GM19438 (cell line): Measurements from ENCODE around the gene PKP4.

ENCODE experiments used
- ATAC-seq: cut with Tn5 transposase; IDR thresholded peaks from one replicate; pipeline ENCODE4 v1.9.1; 2021; ENCODE audit warnings: low read depth; ENCODE audit not compliant: unreplicated experiment

PKP4 gene

DNA sequence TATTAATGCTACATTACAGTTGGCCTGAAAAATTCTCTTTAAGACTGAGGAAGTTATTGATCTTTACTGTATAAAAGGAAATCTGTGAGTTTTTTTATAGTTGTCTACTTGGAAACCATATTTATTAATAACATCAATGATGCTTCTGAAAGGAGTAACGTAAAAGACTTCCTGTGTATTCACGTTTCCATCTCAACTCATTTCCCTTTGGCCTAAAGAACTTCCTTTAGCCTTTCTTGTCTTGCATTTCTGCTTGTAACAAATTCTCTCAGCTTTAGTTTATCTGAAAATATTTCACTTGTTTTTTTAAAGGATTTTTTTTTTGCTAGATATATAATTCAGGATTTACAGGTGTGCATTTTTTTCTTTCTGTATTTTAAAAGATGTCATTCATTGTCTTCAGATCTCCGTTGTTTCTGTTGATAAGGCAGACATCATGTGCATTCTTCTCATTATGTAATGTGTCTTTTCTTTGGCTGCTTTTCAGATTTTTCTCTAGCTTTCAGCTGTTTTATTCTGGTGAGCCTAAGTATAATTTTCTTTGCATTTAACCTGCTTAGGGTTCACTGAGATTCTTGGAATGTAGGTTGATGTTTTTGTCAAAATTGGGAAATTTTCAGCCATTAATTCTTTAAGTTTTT, 179.3 kb downstream of the PKP4 start:
- ATAC-seq = no peak

DNA sequence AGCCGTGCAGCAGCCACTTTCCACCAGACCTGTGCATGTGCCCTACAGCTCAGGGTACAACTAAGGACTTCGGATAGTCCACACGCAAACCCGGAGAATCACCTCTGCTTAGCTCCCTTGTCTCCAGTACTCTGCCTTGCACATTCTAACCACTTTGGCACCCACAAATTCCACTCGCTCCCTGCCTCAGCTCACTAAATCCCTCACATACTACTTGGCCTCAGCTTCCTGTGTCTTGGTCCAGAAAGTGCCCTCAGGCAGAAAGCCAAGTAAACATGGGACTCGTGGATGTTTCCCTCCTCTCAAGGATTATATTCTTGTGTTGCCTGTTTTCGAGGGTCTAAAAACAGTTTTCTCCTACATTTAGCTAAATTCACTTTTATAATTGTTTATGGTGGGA, 180.6 kb downstream of the PKP4 start:
- no peak for ATAC-seq

DNA sequence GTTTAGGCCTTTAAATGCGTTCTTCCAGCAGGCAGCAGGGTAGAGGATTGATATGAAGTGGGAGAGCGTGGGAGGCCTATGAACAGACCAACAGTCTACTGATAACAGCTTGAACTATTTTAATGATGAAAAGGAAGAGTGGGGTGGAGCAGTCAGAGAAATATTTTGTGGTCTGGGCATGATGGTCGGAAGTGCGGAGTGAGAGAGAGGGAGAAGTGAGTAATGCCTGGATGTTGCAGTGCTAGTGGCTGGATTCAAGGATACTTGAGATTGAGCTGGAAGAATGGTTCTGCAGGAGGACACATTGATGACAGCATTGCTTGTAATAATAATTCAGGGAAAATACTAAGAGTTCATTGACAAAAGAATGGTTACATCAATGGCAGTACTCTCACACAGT, 187.4 kb downstream of the PKP4 start:
- ATAC-seq = no peak

DNA sequence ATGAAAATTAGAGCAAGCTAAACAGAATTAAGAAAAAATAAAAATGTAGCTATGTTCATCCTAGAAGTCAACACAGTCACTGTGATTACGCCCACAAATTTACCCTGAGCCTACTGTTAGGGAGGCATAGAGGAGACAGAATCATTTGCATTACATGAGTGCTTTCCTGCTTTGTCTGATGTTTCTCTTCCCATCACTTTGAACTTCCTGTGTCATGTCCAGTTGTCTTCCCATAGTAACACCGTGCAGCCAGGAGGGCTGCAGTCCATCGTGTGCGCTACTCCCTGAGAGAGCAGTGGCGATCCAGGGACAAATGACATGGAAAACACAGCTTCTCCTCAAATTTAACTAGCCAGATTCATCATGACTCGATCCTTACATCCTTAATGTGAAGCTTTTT, 188.5 kb downstream of the PKP4 start:
- ATAC-seq = no peak

DNA sequence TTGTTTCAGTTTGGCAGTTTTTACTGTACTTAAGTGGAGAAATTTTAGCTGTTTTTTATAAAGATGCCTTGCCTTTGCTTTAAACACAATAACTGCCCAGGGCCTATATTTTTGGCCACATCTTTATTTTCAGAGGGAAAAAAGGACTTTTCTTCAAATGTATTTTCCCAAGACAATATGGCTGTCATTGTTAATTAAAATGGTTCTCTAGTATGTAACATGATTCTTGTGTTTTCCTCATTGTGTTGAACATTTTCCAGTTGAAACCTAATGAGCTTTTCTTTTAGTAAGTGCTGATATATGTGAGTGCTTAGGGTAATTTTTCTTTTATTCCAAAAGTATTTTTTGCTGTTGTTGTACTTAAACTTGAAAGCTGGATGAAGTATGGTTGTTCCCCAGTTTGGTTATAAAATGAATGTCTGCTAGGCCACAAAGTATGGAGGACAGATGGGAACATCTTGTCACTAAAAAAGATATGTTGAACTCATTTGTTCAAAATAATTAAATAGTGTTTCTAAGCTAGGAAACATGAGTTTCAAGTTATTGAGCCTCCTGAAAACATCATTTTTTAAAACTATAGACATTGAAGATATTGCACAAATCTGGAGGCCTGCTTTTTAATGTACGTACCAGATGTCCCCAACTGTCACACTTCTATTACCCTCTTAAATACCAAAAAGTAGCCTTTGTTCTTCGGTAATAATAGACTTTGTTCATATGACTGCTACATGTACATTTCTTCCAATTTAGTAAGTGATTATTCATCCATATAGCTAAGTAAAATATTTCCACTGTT, 190.9 kb downstream of the PKP4 start:
- ATAC-seq = no peak

DNA sequence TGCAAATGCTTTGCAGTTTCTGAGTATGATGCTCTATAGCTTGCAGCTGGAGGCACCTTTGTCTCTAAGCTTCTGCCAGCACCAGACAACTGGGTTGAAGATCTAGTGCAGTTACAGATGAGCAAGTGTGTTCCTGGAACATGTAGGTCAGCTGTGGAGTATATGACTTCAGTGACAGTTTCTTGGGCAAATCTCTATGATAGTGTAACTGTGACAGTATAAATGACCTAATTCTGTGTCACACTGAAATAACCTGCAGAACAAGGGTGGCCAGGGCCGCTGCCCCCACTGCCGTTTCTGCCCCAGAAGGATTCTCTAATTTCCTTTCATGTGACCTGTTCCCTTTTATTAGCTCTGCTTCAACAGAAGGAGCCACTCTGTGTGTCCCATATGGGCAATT, 193.1 kb downstream of the PKP4 start:
- no peak for ATAC-seq

DNA sequence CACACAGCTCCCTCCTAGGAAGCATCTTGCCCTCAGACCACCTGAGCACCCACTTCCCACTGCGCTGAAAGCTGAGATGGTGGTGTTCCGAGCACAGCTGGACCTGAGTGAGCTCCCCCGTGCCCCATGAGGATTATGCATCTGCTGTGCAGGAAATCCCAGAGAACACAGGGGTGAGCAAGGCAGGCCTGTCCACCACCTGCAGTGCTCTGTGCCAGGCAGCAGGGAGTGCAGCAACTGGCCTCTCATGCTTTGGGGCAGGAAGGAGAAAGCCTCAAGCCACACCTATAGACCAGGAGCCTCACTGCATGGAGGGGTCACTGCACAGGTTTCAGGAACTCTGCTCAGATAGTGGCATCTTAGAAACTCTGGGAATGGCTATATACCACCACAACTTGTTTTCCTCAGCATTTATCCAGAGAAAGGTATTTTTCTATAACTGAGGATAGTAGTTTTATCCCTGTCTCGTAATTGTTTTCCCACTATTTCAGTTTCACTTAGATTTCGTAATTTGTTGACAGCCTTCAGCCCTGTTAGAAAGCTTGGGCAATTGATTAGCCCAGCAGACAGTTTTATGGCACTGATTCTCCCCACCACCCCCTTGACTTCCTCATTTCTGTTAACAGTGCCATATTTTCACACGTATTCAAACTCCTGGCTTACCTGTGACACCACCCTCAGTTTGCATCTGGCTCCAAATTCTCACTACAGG, 194.1 kb downstream of the PKP4 start:
- ATAC-seq = no peak

DNA sequence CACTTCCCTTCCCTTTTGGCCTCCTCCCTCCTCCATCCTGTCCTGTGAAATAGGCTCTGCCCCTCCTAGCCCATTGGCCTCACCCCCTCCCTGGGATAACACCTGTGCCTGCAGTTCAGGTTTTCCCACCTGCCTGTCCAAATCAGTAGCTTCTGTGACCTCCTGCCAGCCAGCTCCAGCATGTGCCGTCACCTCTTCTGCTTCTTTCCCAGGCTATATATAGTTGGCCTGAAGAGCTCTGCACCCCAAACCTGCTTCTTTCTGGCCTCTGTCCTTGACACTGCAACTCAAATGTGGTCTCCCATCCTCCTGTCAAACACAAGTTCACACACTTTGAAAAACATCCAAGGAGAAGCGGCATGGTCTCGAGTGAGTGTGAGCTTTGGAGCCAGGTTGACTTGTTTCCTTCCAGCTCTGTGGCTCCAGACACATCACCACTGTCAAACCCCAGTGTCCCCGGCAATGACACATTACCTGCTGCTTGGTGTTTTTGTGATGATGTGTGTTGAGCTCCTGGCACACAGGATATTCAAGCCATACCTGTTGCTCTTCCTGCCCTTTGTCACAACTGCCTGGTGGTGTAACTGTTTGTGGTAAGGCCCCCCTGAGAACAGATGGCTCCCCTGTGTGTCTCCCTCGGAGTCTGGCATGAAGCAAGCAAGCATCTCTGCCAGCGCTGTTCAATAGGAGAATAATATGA, 194.8 kb downstream of the PKP4 start:
- no peak for ATAC-seq

DNA sequence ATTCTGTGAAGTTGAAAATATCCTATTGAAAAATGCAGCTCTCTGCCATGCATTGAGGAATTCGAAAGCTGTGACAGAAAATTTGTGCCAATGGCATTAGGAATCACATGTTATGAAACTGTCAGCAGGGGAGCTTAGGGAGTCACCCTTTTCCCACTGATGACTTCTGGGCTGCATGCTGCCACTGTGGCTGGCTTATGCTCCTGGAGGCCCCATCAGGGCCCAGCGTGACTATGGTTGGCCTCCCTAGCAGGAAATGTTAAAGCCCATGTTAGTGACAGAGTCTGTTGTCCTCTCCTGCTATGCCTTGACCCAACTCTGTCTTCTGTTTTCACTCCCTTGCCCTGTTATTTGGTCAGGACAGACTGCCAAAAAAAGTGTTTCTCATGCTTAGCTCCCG, 198.9 kb downstream of the PKP4 start:
- no peak for ATAC-seq

DNA sequence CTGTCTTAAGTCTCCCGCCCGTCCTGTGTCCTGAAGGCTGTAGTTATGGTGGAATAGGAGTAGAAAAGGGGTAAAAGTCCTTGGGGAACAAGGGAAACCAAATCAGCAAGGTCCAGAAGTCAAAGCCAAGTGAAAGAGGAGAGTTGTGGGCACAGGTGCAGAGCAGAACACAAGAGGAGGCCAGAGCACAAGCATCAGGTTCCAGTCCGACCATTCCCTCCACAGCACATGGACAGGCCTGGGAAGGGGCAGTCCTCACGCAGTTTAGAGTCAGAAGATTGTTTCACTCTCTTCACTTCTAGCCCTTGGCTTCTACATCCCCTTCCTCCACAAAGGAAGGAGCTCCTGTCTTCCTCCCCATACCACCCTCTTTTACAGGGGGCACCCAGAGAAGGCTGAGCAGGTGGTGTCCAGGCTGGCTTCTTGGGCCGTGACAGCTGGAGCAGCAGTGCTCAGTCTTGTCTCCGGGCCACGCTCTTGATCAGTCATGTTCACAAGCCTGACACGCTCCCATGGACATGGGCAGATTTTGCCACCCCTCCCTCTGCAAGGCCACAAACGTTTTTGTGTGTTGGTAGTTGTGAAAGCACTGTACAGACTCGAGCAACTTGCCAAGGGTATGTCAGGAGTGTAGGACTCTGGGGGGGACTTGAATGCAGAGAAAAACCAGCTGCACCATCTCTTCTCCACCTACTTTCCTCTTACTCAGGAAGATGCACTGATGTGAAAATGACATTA, 199.9 kb downstream of the PKP4 start:
- ATAC-seq = no peak

DNA sequence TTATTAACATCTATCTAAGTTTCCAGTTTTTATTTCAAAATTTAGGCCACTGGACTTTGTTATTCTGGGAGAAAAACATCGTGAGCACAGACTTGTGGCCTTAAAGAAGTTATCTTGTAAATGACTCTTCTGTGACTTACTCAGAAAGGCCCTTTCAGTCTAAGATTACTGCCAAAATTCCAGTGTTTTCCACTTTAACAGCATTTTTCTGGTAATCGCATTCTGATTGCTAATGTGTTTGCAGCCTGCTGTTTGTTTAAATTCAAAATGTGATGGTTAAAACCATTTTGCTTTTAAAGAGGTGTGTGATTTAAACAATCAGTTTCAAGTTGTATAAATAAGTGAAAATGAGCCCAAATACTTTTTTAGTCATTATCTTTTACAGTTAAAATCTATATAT, 201.6 kb downstream of the PKP4 start:
- no peak for ATAC-seq

DNA sequence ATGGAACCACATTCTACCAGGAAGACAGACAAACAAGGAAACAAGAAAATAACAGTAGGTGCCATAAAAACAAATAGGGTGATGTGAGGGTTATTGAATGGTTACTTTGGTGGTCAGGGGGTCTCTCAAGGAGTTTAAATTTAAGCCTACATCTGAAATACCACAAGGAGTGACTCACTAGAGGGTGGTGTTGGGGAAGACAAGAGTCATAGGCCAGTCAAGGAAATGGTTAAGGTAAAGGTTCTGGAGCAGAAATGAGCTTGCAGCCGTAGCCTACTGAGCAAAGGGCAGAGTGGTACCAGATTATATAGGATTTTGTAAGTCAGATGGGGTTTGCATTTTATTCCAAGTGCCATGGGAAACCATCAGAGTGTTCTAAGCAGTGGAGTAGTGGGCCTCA, 202.7 kb downstream of the PKP4 start:
- no peak for ATAC-seq

DNA sequence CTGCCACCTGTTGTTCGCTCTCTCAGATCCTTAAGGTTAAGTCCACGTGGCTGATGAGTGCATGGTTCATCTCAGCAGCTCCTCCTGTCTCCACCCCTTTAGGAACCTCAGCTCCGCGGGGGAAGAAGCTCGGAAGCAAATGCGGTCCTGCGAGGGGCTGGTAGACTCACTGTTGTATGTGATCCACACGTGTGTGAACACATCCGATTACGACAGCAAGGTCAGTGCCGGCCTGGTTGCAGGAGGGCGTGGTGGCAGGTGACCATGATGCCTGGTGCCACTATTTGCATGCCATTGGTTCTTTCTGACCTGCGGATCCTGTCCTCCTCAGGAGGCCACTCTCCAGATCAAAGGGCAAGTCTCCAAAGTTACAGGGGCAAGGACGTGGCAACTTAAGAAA, 204.5 kb downstream of the PKP4 start:
- ATAC-seq = no peak

DNA sequence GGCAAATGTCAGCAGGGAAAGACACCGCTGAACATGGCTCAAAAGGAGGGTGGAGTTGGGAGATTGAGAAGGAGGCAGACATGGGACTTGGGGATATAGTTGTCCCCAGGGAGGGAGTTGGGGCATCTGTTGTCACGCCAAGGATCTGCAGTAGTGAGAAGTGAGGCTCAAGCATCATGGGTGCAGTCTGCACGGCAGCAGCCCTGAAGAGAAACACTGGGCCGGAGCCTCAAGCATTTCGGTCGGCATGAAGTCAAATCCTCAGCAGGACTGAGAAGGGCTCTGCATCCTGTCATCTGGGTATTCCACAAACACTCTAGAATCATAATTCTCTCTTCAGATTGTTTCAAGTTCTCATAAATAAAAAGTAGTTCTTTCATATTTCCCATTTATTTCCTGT, 205.7 kb downstream of the PKP4 start:
- no peak for ATAC-seq

DNA sequence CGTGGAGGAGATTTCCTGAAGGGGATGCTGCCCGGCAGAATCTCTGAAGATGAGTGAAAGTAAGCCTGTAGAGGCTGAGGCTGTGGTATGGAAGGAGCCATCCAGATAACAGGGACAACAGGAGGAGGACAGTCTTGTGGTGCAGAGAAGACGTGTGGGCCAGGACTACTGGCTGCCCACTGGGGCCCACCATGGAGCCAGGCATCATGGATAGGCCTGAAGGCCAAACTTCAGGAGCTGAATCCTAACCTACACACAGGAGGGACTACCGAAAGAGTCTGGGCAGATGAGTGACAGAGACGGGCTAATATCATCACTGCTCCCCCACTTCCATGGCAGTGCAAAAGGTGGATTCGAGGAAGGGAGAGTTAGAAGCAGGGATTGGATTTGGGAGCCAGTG, 207.0 kb downstream of the PKP4 start:
- ATAC-seq = no peak

DNA sequence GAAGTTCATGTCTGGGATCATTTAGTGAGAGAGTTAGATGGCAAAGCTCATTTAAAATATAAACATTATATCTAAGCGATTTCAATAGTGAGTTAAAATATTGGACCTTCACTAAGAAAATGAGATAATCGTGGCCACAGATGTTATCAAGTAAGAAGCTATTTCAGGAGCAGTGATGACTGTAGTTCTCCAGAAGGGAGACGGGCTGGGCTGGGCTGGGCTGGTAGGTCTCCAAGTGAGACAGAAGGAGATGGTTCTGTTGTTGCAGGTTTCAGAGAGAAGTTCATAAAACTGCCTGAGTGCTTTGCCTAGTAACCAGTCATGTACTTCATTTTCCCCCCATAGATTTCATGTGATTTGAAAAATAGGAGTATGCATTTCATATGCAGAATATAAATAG, 208.2 kb downstream of the PKP4 start:
- no peak for ATAC-seq

DNA sequence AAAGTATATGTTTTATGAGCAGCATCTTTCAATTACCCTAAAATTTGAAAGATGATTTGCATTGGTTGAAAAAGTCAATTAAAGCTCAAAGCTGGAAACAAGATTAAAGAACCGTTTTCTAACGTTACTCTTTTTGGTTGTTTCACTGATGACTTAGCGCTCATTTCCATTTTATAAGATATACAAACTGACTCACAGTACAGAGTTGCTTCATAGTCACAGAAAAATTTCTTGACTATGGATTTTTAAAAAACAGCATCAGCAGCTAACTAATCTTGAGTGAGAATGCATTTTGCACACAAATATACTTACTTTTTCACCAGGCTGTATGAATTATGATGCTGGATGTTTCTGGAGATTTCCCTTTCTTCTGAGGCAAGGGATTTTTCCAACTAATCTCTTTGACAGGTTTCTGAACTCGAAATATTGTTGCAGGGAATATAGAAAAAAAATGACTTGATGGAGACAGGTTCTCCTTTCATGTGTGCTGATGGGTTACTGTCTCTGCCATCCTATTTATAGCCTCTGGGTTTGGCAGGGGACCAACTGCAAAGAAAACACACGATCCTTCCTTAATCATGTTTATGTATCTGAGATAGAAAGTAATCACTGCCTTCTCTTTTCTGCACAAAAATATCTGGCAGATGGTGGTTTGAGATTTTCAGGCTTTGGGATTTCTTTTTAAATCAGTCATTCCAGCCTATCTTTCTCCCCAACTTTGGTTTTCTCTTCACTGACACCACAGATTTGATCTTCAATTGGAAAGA, 209.0 kb downstream of the PKP4 start:
- no peak for ATAC-seq

DNA sequence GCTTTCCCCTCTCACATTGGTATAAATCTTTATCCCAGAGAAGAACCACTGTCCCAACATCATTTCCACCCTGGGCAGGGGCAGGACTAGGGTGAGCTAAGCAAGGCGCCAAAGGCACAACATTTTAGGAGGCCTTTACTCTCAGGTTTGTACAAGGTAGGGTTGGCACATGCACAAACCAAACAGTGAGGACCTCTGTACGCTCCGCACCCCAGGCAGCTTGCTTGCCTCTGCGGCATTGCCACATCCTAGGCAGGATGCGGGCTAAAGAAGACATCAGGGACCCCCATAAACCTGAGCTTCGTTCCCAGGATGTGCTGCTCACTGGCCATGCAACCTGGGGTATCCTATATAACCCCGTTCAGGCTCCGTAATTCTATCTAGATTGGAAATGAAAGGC, 210.2 kb downstream of the PKP4 start:
- ATAC-seq = no peak

DNA sequence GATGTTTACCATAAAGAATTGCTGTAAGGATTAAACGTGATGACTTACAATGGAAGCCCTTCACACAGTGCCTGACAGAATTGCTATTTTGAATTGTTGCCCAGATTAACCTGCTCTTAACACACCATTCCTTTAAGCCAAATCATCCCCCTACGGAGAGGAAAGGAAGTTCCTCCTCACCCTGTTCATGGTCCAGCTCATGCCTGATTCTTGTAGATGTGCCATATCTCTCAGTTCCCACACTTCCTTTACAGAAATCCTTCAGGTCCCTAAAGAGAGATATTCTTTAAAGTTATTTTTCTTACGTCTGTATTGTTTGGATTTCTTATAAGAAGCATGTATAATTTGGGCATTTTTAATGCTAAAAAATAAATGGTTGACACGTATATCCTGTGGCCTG, 210.8 kb downstream of the PKP4 start:
- ATAC-seq = no peak
